Liver (tissue), 9 donors: Measurements from ENCODE around the gene ADGRL4. TPM values are rescaled to one million over a fixed set of nuclear protein-coding genes. Genes with fewer than 3 reads are reported as not detected.
"Not testable (repeated sequence)": the region's sequence is repeated elsewhere in the genome, so short reads cannot be mapped to it uniquely, and the experiment has no call there.

Experiments used
- DNase-seq: peaks from one replicate; pipeline ENCODE4 v3.0.0-alpha.2; 2017; ENCODE audit warnings: low spot score
- H3K27ac ChIP-seq, 2 donors: one replicate each; pipeline ENCODE4 v1.7.0; 2013; ENCODE audit warnings: inconsistent platforms in 2 of 2, low read length in 2 of 2, control low read depth in 1 of 2, low read depth in 1 of 2, mild to moderate bottlenecking in 1 of 2
- H3K27me3 ChIP-seq, 4 donors: one replicate each; pipeline versions ENCODE4 v1.6.1 to v1.7.0; 2013; ENCODE audit warnings: low read length in 3 of 4, inconsistent platforms in 1 of 4, mild to moderate bottlenecking in 1 of 4, moderate library complexity in 1 of 4; ENCODE audit not compliant: control insufficient read depth in 4 of 4, insufficient read depth in 4 of 4
- H3K36me3 ChIP-seq, 4 donors: one replicate each; pipeline versions ENCODE4 v1.6.1 to v1.7.0; 2013; ENCODE audit warnings: low read length in 3 of 4, mild to moderate bottlenecking in 3 of 4, low read depth in 1 of 4, moderate library complexity in 1 of 4; ENCODE audit not compliant: control insufficient read depth in 4 of 4, insufficient read depth in 3 of 4
- H3K4me1 ChIP-seq, 4 donors: one replicate each; pipeline versions ENCODE4 v1.6.1 to v1.7.0; 2013; ENCODE audit warnings: low read length in 3 of 4, mild to moderate bottlenecking in 3 of 4, moderate library complexity in 1 of 4; ENCODE audit not compliant: control insufficient read depth in 4 of 4, insufficient read depth in 4 of 4
- H3K4me3 ChIP-seq, 3 donors: one replicate each; pipeline versions ENCODE4 v1.6.1 to v1.7.0; 2013; ENCODE audit warnings: low read length in 3 of 3, control low read depth in 1 of 3, low read depth in 1 of 3, mild to moderate bottlenecking in 1 of 3
- H3K9ac ChIP-seq, 2 donors: one replicate each; pipeline ENCODE4 v1.7.0; 2013; ENCODE audit warnings: low read length in 2 of 2, mild to moderate bottlenecking in 2 of 2, moderate library complexity in 2 of 2, control low read depth in 1 of 2, low read depth in 1 of 2
- H3K9me3 ChIP-seq, 4 donors: one replicate each; pipeline versions ENCODE4 v1.6.1 to v1.7.0; 2013; ENCODE audit warnings: low read length in 3 of 4; ENCODE audit not compliant: control insufficient read depth in 4 of 4
- ATF3 ChIP-seq: IDR thresholded peaks from 2 replicates; pipeline ENCODE4 v1.6.1; 2016; ENCODE audit warnings: antibody characterized with exemption
- CTCF ChIP-seq: fragments of 150-350 bp; IDR thresholded peaks from 2 replicates; pipeline ENCODE4 v1.5.1; 2017; ENCODE audit warnings: improper control_type of control experiment, low read depth, low read length; ENCODE audit not compliant: missing input control
- EGR1 ChIP-seq, 2 donors: IDR thresholded peaks; 2 replicates each; pipeline ENCODE4 v1.6.1; 2016 to 2018; ENCODE audit warnings: antibody characterized with exemption in 2 of 2, low read depth in 2 of 2
- FOXA1 ChIP-seq: IDR thresholded peaks from 2 replicates; pipeline ENCODE4 v1.6.1; 2016; ENCODE audit warnings: antibody characterized with exemption
- FOXA2 ChIP-seq: IDR thresholded peaks from 2 replicates; pipeline ENCODE4 v1.6.1; 2016; ENCODE audit warnings: antibody characterized with exemption
- HNF4A ChIP-seq, 2 donors: conservative IDR thresholded peaks; 2 replicates each; pipeline ENCODE4 v1.6.1; 2016; ENCODE audit warnings: antibody characterized with exemption in 2 of 2, mild to moderate bottlenecking in 2 of 2
- HNF4G ChIP-seq: IDR thresholded peaks from 2 replicates; pipeline ENCODE4 v1.6.1; 2016; ENCODE audit warnings: antibody characterized with exemption
- JUND ChIP-seq, 2 donors: IDR thresholded peaks; 2 replicates each; pipeline ENCODE4 v1.6.1; 2016; ENCODE audit warnings: antibody characterized with exemption in 2 of 2
- MAX ChIP-seq: IDR thresholded peaks from 2 replicates; pipeline ENCODE4 v1.6.1; 2016; ENCODE audit warnings: antibody characterized with exemption
- NR2F2 ChIP-seq: IDR thresholded peaks from 2 replicates; pipeline ENCODE4 v1.6.1; 2016; ENCODE audit warnings: antibody characterized with exemption
- RAD21 ChIP-seq, 2 donors: IDR thresholded peaks; 2 replicates each; pipeline ENCODE4 v1.6.1; 2016; ENCODE audit warnings: antibody characterized with exemption in 2 of 2, mild to moderate bottlenecking in 2 of 2
- RXRA ChIP-seq, 2 donors: IDR thresholded peaks; 2 replicates each; pipeline ENCODE4 v1.6.1; 2017 to 2018; ENCODE audit warnings: antibody characterized with exemption in 2 of 2, mild to moderate bottlenecking in 1 of 2
- SP1 ChIP-seq: IDR thresholded peaks from 2 replicates; pipeline ENCODE4 v1.6.1; 2018; ENCODE audit warnings: antibody characterized with exemption, mild to moderate bottlenecking
- YY1 ChIP-seq: IDR thresholded peaks from 2 replicates; pipeline ENCODE4 v1.6.1; 2016; ENCODE audit warnings: antibody characterized with exemption, mild to moderate bottlenecking
- ZBTB33 ChIP-seq: IDR thresholded peaks from 2 replicates; pipeline ENCODE4 v1.6.1; 2016; ENCODE audit warnings: antibody characterized with exemption
- WGBS: extraction: QIAGEN DNeasy Blood & Tissue Kit; methylation state at CpG from one replicate; pipeline ENCODE4 v1.1.7; 2013; 5-methylcytosine and 5-hydroxymethylcytosine counted together
- polyA plus RNA-seq, 2 donors: library from polyadenylated mRNA; stranded (reverse) in 1 of 2; unstranded in 1 of 2; fragments of 200-250 nt in 1 of 2; fragments of >200 nt in 1 of 2; fragmentation: Nextera tagmentation in 1 of 2; extraction: Ambion mirVana in 1 of 2; gene quantifications; one replicate each; pipeline versions ENCODE4 v1.2.1 to v1.2.3, GENCODE V29; 2013 to 2015
- total RNA-seq, 2 donors: library from RNA; depleted of rRNA; stranded (reverse); fragments of >200 nt; gene quantifications; one replicate each; pipeline ENCODE4 v1.2.3, GENCODE V29; 2014
- donor health status: healthy.
- donor health status: healthy.
- donor health status: healthy.
- donor health status: healthy.
- donor health status: healthy.

Gene ADGRL4
- total and polyA plus RNA-seq, 4 donors = 2.1 to 9.2 (median 5.6) TPM

GRCh38 chr1:78980511-78980910 lies 26.0 kb downstream of the ADGRL4 start:
- Histone ChIP-seq H3K9me3 (no peaks in the 10 kb centered on the region), H3K4me1 (peaks cover 0 to 1% (median 0%) of the 10 kb centered on the region in 4 donors), H3K4me3 (no peak overlapping the region), H3K36me3 (no peaks in the 10 kb centered on the region), H3K9ac (no peak overlapping the region), H3K27ac (no peak overlapping the region), H3K27me3 (no peaks in the 10 kb centered on the region)
- WGBS = 71% methylated on average over 3 of the region's 3 CpGs
- DNase-seq = no peak
- TF ChIP-seq CTCF (no peak), JUND (IDR thresholded peaks at IDR 0.05) (no peak), ATF3 (no peak), ZBTB33 (no peak), RXRA (IDR thresholded peaks at IDR 0.05) (no peak), HNF4A (conservative IDR thresholded peaks at IDR 0.05) (no peak), MAX (no peak), YY1 (no peak), HNF4G (no peak), SP1 (no peak)

- Histone ChIP-seq H3K4me1 (no peaks in the 10 kb centered on the region), H3K36me3 (no peaks in the 10 kb centered on the region), H3K9ac (no peak overlapping the region), H3K27me3 (no peaks in the 10 kb centered on the region), H3K27ac (no peak overlapping the region), H3K9me3 (peaks cover 0 to 7% (median under 1%) of the 10 kb centered on the region in 4 donors), H3K4me3 (no peak overlapping the region)
- TF ChIP-seq YY1 = no peak
- no peak for TF ChIP-seq JUND (IDR thresholded peaks at IDR 0.05)
- TF ChIP-seq RAD21 (IDR thresholded peaks at IDR 0.05) = no peak
- TF ChIP-seq FOXA1 = no peak
- TF ChIP-seq NR2F2 = no peak
- TF ChIP-seq ZBTB33 = no peak
- no peak for TF ChIP-seq EGR1 (IDR thresholded peaks at IDR 0.05; ENCODE audit: low read depth in 2 of 2)
- TF ChIP-seq FOXA2 = no peak
- WGBS = 83% methylated on average over 2 of the region's 2 CpGs
- no peak for DNase-seq
Observed at GRCh38 chr1:78972723-78973122, 33.8 kb downstream of the ADGRL4 start.

GRCh38 chr1:78967091-78967490 lies 39.4 kb downstream of the ADGRL4 start:
- not testable (repeated sequence) for H3K27ac ChIP-seq, H3K36me3 ChIP-seq, DNase-seq, H3K27me3 ChIP-seq, H3K4me3 ChIP-seq, H3K9ac ChIP-seq, H3K4me1 ChIP-seq
- peaks cover 2 to 14% (median 4%) of the 10 kb centered on the region in 4 donors for H3K9me3 ChIP-seq
